HG03571 (cell line): Measurements from ENCODE around the gene SLC35A4.
"Not testable (repeated sequence)": the region's sequence is repeated elsewhere in the genome, so short reads cannot be mapped to it uniquely, and the experiment has no call there.

Source experiments
- ATAC-seq: cut with Tn5 transposase; IDR thresholded peaks from one replicate; pipeline ENCODE4 v1.9.1; 2021; ENCODE audit not compliant: unreplicated experiment

Gene SLC35A4

GRCh38 chr5:140557965-140558364 lies 6.7 kb upstream of the SLC35A4 start:
- ATAC-seq: no peak

GRCh38 chr5:140558542-140558941 lies 6.1 kb upstream of the SLC35A4 start:
- ATAC-seq: no peak

GRCh38 chr5:140560227-140560626 lies 4.4 kb upstream of the SLC35A4 start:
- no peak for ATAC-seq

GRCh38 chr5:140561753-140562523 lies 2.7 kb upstream of the SLC35A4 start:
- ATAC-seq: no peak

GRCh38 chr5:140563596-140563995 lies 1.0 kb upstream of the SLC35A4 start:
- ATAC-seq: no peak

GRCh38 chr5:140565024-140565779 lies 574 bp downstream of the SLC35A4 start:
- ATAC-seq: no peak

GRCh38 chr5:140565780-140566095 lies 1.1 kb downstream of the SLC35A4 start:
- ATAC-seq: no peak

GRCh38 chr5:140566665-140567064 lies 2.0 kb downstream of the SLC35A4 start:
- no peak for ATAC-seq

- no peak for ATAC-seq
Measured at GRCh38 chr5:140567136-140567818, 2.6 kb downstream of the SLC35A4 start.

- no peak for ATAC-seq
Measured at GRCh38 chr5:140567871-140568270, 3.2 kb downstream of the SLC35A4 start.

- no peak for ATAC-seq
Measured at GRCh38 chr5:140568443-140569063, 3.9 kb downstream of the SLC35A4 start.

GRCh38 chr5:140569197-140569596 lies 4.6 kb downstream of the SLC35A4 start:
- ATAC-seq: no peak

GRCh38 chr5:140570058-140570457 lies 5.4 kb downstream of the SLC35A4 start:
- no peak for ATAC-seq

GRCh38 chr5:140570488-140570887 lies 5.9 kb downstream of the SLC35A4 start:
- no peak for ATAC-seq

- no peak for ATAC-seq
Measured at GRCh38 chr5:140571105-140571504, 6.5 kb downstream of the SLC35A4 start.

- ATAC-seq: no peak
Measured at GRCh38 chr5:140573683-140574082, 9.1 kb downstream of the SLC35A4 start.

- no peak for ATAC-seq
Measured at GRCh38 chr5:140574165-140574564, 9.5 kb downstream of the SLC35A4 start.

- no peak for ATAC-seq
Measured at GRCh38 chr5:140575309-140575708, 10.7 kb downstream of the SLC35A4 start.

GRCh38 chr5:140576776-140577201 lies 12.2 kb downstream of the SLC35A4 start:
- no peak for ATAC-seq

- ATAC-seq: not testable (repeated sequence)
Measured at GRCh38 chr5:140579188-140579747, 14.6 kb downstream of the SLC35A4 start.

- ATAC-seq: no peak
Measured at GRCh38 chr5:140587495-140587894, 22.9 kb downstream of the SLC35A4 start.
